K562 (cell line): ENCODE results near the gene SIGLEC14. TPM values are rescaled to one million over a fixed set of nuclear protein-coding genes. Genes with fewer than 3 reads are reported as not detected.

Source experiments
- ATAC-seq: fragments of 200-7000 bp; cut with Tn5 transposase; 3 replicates; pipeline ENCODE4 v1.9.1; 2020; ENCODE audit warnings: moderate library complexity
- BruUV-seq: library from RNA; stranded (reverse); fragments of 400-500 nt; replicated peaks from 2 replicates; lab custom pipeline; 2021; lab: Mats Ljungman, UMichigan
- CTCF ChIA-PET: fragments of 300-600 bp; formaldehyde crosslinking; extraction: SDS; loops from one replicate; lab custom pipeline; 2021; ENCODE audit warnings: low intra/inter-chr PET ratio; lab: Yijun Ruan, JAX
- POLR2A ChIA-PET: fragments of 300-600, 350-650 bp; sonication (Branson Sonifier 250); formaldehyde crosslinking; extraction: SDS; loops from one replicate; lab custom pipeline; 2021; ENCODE audit warnings: antibody characterized with exemption, inconsistent platforms; lab: Yijun Ruan, JAX
- DNase-seq, 4 experiments: peaks; one replicate each; pipeline versions ENCODE4 v3.0.0 to v3.0.0-alpha.2; 2011 to 2018; ENCODE audit warnings: low spot score in 3 of 4, mixed read lengths in 3 of 4; ENCODE audit errors: extremely low read depth in 1 of 4
- FAIRE-seq: peaks from 2 replicates; lab custom pipeline; 2011; peaks lifted over from hg19 to GRCh38; lab: Jason Lieb, UNC
- H2AFZ ChIP-seq: 2 replicates; pipeline ENCODE4 v1.6.0; 2011; ENCODE audit warnings: low read depth, low read length, control low read depth, inconsistent platforms
- H3K27ac ChIP-seq: fragments of 200-600 bp; 3 replicates; pipeline ENCODE4 v1.8.0; 2011; ENCODE audit warnings: low read depth, mild to moderate bottlenecking, control low read depth, inconsistent platforms, low read length, moderate library complexity, mixed read lengths; ENCODE audit errors: extremely low read depth
- H3K27me3 ChIP-seq, 2 experiments: fragments of 300-600 bp in 1 of 2; 2 replicates in 1 of 2; 3 replicates in 1 of 2; pipeline versions ENCODE4 v1.6.0 to v1.8.0; 2011; ENCODE audit warnings: inconsistent platforms in 2 of 2, low read length in 2 of 2, mild to moderate bottlenecking in 1 of 2, mixed read lengths in 1 of 2, moderate library complexity in 1 of 2; ENCODE audit not compliant: control insufficient read depth in 2 of 2, insufficient read depth in 2 of 2
- H3K36me3 ChIP-seq: fragments of 300-600 bp; 3 replicates; pipeline ENCODE4 v1.8.0; 2011; ENCODE audit warnings: mild to moderate bottlenecking, low read length, inconsistent platforms; ENCODE audit not compliant: control insufficient read depth, insufficient read depth
- H3K4me1 ChIP-seq, 2 experiments: fragments of 200-600 bp in 1 of 2; replicated peaks in 1 of 2; 2 replicates in 1 of 2; 3 replicates in 1 of 2; pipeline versions ENCODE4 v1.5.1 to v1.8.0; 2011; ENCODE audit warnings: inconsistent platforms in 2 of 2, low read length in 2 of 2, mild to moderate bottlenecking in 1 of 2, mixed read lengths in 1 of 2, moderate library complexity in 1 of 2; ENCODE audit not compliant: control insufficient read depth in 2 of 2, insufficient read depth in 2 of 2
- H3K4me2 ChIP-seq: 2 replicates; pipeline ENCODE4 v1.6.1; 2011; ENCODE audit warnings: low read length, control low read depth, inconsistent platforms, mixed read lengths; ENCODE audit not compliant: insufficient read depth
- H3K4me3 ChIP-seq: fragments of 200-600 bp; sonication (generic), shearing (Covaris generic); 2 replicates; pipeline ENCODE4 v1.5.1; 2016; ENCODE audit warnings: control low read depth, inconsistent platforms
- H3K79me2 ChIP-seq: fragments of 200-600 bp; 3 replicates; pipeline ENCODE4 v1.8.0; 2011; ENCODE audit warnings: low read length, inconsistent platforms; ENCODE audit not compliant: control insufficient read depth, insufficient read depth
- H3K9ac ChIP-seq, 2 experiments: 2 replicates each; pipeline versions ENCODE4 v1.6.0 to v1.6.1; 2011; ENCODE audit warnings: low read depth in 2 of 2, low read length in 2 of 2, control low read depth in 1 of 2, inconsistent platforms in 1 of 2, mild to moderate bottlenecking in 1 of 2, mixed read lengths in 1 of 2; ENCODE audit not compliant: insufficient read depth in 1 of 2
- H3K9me1 ChIP-seq: one replicate; pipeline ENCODE4 v1.6.0; 2011; ENCODE audit warnings: inconsistent platforms, mild to moderate bottlenecking, low read length, moderate library complexity; ENCODE audit not compliant: control insufficient read depth, insufficient read depth
- H3K9me3 ChIP-seq: replicated peaks from 2 replicates; pipeline ENCODE4 v1.5.1; 2011; ENCODE audit warnings: low read depth, low read length, inconsistent platforms; ENCODE audit not compliant: control insufficient read depth, insufficient read depth
- H4K20me1 ChIP-seq: replicated peaks from 2 replicates; pipeline ENCODE4 v1.6.1; 2011; ENCODE audit warnings: low read length, inconsistent platforms, mixed read lengths; ENCODE audit not compliant: control insufficient read depth, insufficient read depth
- EGR1 ChIP-seq: fragments of 450-650 bp; conservative IDR thresholded peaks from 2 replicates; pipeline ENCODE4 v1.6.1; 2017; ENCODE audit warnings: mild to moderate bottlenecking
- EP400 ChIP-seq: fragments of 450-650 bp; IDR thresholded peaks from 2 replicates; pipeline ENCODE4 v1.6.1; 2017; ENCODE audit warnings: antibody characterized with exemption, mild to moderate bottlenecking, moderate library complexity
- FOXA3 ChIP-seq, 2 experiments: fragments of 450-650 bp in 1 of 2; sonication (generic) in 1 of 2; formaldehyde crosslinking; IDR thresholded peaks in 1 of 2; conservative IDR thresholded peaks in 1 of 2; 2 replicates each; pipeline versions ENCODE4 v1.4.0 to v1.8.0; 2020 to 2022; ENCODE audit warnings: mild to moderate bottlenecking in 2 of 2, missing genetic modification reagents in 1 of 2
- KLF10 ChIP-seq: fragments of 250-450 bp; sonication (Bioruptor Pico); IDR thresholded peaks from 2 replicates; pipeline ENCODE4 v1.6.1; 2021; ENCODE audit warnings: matching md5 sums
- MEIS2 ChIP-seq: fragments of 450-650 bp; IDR thresholded peaks from 2 replicates; pipeline ENCODE4 v1.6.1; 2014; ENCODE audit warnings: mild to moderate bottlenecking; ENCODE audit not compliant: partially characterized antibody
- NFXL1 ChIP-seq: fragments of 450-650 bp; formaldehyde crosslinking; IDR thresholded peaks from 2 replicates; pipeline ENCODE4 v1.4.0; 2021; ENCODE audit warnings: mild to moderate bottlenecking
- SIX5 ChIP-seq, 2 experiments: IDR thresholded peaks; 2 replicates each; pipeline ENCODE4 v1.6.1; 2011; ENCODE audit warnings: low read length in 2 of 2, borderline replicate concordance in 1 of 2, low read depth in 1 of 2, mild to moderate bottlenecking in 1 of 2, moderate library complexity in 1 of 2; ENCODE audit not compliant: insufficient read depth in 1 of 2
- ZFP30 ChIP-seq: fragments of 250-450 bp; sonication (Bioruptor Pico); IDR thresholded peaks from 2 replicates; pipeline ENCODE4 v1.8.0; 2022; ENCODE audit warnings: moderate library complexity, mild to moderate bottlenecking, inconsistent platforms, borderline replicate concordance
- WGBS: fragments of 100-300 bp; shearing (Covaris generic); methylation state at CpG from one replicate; pipeline ENCODE4 v1.1.6; 2016; ENCODE audit warnings: low coverage, mixed read lengths; ENCODE audit not compliant: insufficient coverage; ENCODE audit errors: missing lambda C conversion rate; 5-methylcytosine and 5-hydroxymethylcytosine counted together
- in situ Hi-C: fragments of 300-500 bp; cut with MboI; formaldehyde crosslinking; loops from 4 replicates; pipeline ENCODE4 v1.15.0; 2018; ENCODE audit warnings: inconsistent platforms, mixed read lengths
- intact Hi-C: fragments of 100-400 bp; cut with micrococcal nuclease; formaldehyde crosslinking; loops from 2 replicates; pipeline ENCODE4 v1.14.2; 2022
- polyA plus RNA-seq, 8 experiments: library from polyadenylated mRNA; depleted of rRNA in 4 of 8; stranded (reverse) in 5 of 8; unstranded in 3 of 8; fragments of >200 nt; fragmentation: Nextera tagmentation in 2 of 8; fragmentation: Illumina TruSeq in 1 of 8; extraction: Ambion mirVana in 2 of 8; extraction: Trizol in 1 of 8; gene quantifications; 2 replicates each; pipeline versions ENCODE4 v1.2.1 to v1.2.3, GENCODE V29; 2011 to 2014; ENCODE audit warnings: inconsistent platforms in 1 of 8, missing spikeins in 1 of 8
- total RNA-seq, 7 experiments: library from RNA; depleted of rRNA in 6 of 7; stranded (reverse); fragments of >200 nt in 6 of 7; fragmentation: Illumina TruSeq in 2 of 7; extraction: Trizol in 2 of 7; gene quantifications; 2 replicates each; pipeline versions ENCODE4 v1.2.1 to v1.2.3, GENCODE V29; 2011 to 2021; ENCODE audit warnings: low replicate concordance in 1 of 7
- TF ChIP-seq, protein P1 (sequence below): fragments of 450-650 bp; formaldehyde crosslinking; IDR thresholded peaks from 2 replicates; pipeline ENCODE4 v1.4.0; 2022; ENCODE audit warnings: mild to moderate bottlenecking, moderate library complexity
- TF ChIP-seq, protein P2 (sequence below): sonication (generic); IDR thresholded peaks from 2 replicates; pipeline ENCODE4 v1.6.1; 2016
- TF ChIP-seq, protein P3 (sequence below): fragments of 250-450 bp; sonication (Bioruptor Pico); IDR thresholded peaks from 2 replicates; pipeline ENCODE4 v1.8.0; 2021; ENCODE audit warnings: mild to moderate bottlenecking, moderate library complexity
- TF ChIP-seq, protein P4 (sequence below): fragments of 250-450 bp; sonication (Bioruptor Pico); IDR thresholded peaks from 2 replicates; pipeline ENCODE4 v1.5.0; 2021; ENCODE audit warnings: mild to moderate bottlenecking, borderline replicate concordance

SIGLEC14 gene
- total and polyA plus RNA-seq, 9 of the 15 experiments (the other 6 are each of a cell fraction or from before 2014, with no cell fraction given): not detected

DNA sequence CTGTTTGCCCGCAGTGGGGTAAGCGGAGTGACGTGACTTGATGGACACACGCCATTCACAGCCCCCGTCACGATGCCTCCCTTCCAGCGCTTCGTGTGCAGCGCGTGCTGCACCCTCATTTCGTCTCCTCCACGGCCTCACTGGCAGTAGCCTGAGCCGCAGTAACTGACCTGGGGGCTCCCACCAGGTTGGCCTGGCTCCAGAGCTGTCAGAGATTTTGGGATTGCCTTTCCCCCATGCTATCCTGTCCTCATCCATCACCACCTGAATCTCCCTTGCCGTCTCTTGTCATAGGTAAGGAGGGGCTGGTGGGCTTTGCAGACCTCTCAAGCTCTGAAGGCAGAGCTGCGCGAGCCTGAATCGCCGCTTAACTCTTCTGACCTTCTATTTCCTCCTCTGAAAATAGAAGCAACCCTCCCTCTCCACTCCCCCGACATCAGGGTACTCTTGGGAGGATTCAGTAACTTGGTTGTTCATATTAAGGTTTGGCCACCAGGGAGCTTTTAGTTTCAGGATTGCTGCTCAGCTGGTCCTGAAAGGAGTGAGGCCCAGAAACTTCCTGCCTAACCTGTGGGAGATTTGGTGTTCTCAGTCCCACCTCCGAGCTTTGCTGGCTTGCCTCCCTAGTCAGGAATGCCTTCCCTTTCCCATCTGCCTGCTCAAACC, 44.3 kb downstream of the SIGLEC14 start:
- no peak overlapping the region for H3K4me3 ChIP-seq
- H3K36me3 ChIP-seq: no peaks in the 10 kb centered on the region
- H3K9ac ChIP-seq: no peak overlapping the region
- 81% methylated on average over 18 of the region's 20 CpGs for WGBS
- DNase-seq: no peak
- no peaks in the 10 kb centered on the region for H3K79me2 ChIP-seq
- TF ChIP-seq, protein P1, sequence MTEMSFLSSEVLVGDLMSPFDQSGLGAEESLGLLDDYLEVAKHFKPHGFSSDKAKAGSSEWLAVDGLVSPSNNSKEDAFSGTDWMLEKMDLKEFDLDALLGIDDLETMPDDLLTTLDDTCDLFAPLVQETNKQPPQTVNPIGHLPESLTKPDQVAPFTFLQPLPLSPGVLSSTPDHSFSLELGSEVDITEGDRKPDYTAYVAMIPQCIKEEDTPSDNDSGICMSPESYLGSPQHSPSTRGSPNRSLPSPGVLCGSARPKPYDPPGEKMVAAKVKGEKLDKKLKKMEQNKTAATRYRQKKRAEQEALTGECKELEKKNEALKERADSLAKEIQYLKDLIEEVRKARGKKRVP (CRISPR knock-in tag): no peak
- TF ChIP-seq NFXL1 (CRISPR knock-in tag) (no peak), MEIS2 (no peak), EGR1 (no peak), SIX5 (IDR thresholded peaks at IDR 0.05; ENCODE audit: borderline replicate concordance in 1 of 2, insufficient read depth in 1 of 2, low read depth in 1 of 2, low read length in 2 of 2) (no peak), EP400 (no peak), KLF10 (CRISPR knock-in tag) (no peak), FOXA3 (CRISPR knock-in tag; conservative IDR thresholded peaks at IDR 0.05 in 1 of 2, IDR thresholded peaks at IDR 0.05 in 1 of 2) (no peak), ZFP30 (CRISPR knock-in tag) (no peak)
- TF ChIP-seq, protein P2, sequence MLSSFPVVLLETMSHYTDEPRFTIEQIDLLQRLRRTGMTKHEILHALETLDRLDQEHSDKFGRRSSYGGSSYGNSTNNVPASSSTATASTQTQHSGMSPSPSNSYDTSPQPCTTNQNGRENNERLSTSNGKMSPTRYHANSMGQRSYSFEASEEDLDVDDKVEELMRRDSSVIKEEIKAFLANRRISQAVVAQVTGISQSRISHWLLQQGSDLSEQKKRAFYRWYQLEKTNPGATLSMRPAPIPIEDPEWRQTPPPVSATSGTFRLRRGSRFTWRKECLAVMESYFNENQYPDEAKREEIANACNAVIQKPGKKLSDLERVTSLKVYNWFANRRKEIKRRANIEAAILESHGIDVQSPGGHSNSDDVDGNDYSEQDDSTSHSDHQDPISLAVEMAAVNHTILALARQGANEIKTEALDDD: no peak
- TF ChIP-seq, protein P3, sequence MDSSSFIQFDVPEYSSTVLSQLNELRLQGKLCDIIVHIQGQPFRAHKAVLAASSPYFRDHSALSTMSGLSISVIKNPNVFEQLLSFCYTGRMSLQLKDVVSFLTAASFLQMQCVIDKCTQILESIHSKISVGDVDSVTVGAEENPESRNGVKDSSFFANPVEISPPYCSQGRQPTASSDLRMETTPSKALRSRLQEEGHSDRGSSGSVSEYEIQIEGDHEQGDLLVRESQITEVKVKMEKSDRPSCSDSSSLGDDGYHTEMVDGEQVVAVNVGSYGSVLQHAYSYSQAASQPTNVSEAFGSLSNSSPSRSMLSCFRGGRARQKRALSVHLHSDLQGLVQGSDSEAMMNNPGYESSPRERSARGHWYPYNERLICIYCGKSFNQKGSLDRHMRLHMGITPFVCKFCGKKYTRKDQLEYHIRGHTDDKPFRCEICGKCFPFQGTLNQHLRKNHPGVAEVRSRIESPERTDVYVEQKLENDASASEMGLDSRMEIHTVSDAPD (CRISPR knock-in tag): no peak
- TF ChIP-seq, protein P4, sequence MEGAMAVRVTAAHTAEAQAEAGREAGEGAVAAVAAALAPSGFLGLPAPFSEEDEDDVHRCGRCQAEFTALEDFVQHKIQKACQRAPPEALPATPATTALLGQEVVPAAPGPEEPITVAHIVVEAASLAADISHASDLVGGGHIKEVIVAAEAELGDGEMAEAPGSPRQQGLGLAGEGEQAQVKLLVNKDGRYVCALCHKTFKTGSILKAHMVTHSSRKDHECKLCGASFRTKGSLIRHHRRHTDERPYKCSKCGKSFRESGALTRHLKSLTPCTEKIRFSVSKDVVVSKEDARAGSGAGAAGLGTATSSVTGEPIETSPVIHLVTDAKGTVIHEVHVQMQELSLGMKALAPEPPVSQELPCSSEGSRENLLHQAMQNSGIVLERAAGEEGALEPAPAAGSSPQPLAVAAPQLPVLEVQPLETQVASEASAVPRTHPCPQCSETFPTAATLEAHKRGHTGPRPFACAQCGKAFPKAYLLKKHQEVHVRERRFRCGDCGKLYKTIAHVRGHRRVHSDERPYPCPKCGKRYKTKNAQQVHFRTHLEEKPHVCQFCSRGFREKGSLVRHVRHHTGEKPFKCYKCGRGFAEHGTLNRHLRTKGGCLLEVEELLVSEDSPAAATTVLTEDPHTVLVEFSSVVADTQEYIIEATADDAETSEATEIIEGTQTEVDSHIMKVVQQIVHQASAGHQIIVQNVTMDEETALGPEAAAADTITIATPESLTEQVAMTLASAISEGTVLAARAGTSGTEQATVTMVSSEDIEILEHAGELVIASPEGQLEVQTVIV (CRISPR knock-in tag): no peak
- in situ Hi-C loops: no loop called here
- H3K4me2 ChIP-seq: no peak overlapping the region
- no peak for FAIRE-seq
- H2AFZ ChIP-seq: no peak overlapping the region
- intact Hi-C loops: no loop called here
- H4K20me1 ChIP-seq: no peaks in the 10 kb centered on the region
- POLR2A ChIA-PET: interaction anchor here (1.1 to 1.2 kb wide), 2 partner anchors 8 to 55 kb away, joined by 3 to 4 read pairs; no protein-coding TSS in a partner anchor
- H3K9me1 ChIP-seq: no peaks in the 10 kb centered on the region
- no peak for ATAC-seq
- H3K27ac ChIP-seq: no peak overlapping the region
- H3K27me3 ChIP-seq: no peaks in the 10 kb centered on the region
- CTCF ChIA-PET: no interaction called here
- no TSS peak for BruUV-seq
- no peaks in the 10 kb centered on the region for H3K9me3 ChIP-seq
- H3K4me1 ChIP-seq: peaks cover 0 to 8% of the 10 kb centered on the region in 2 experiments; a peak in 1 of 5 replicates
